ENCODE results near the gene SELPLG. TPM values are rescaled to one million over a fixed set of nuclear protein-coding genes. Genes with fewer than 3 reads are reported as not detected.

Gene SELPLG
- total RNA-seq, 1 experiment from 2014 or later, result 0.41 TPM

- Histone ChIP-seq H3K36me3 (ENCODE audit: control insufficient read depth, insufficient read depth, low read length) (no peaks in the 10 kb centered on the region), H3K9me3 (ENCODE audit: control insufficient read depth, insufficient read depth, low read depth, low read length) (no peaks in the 10 kb centered on the region), H3K27me3 (ENCODE audit: control insufficient read depth, insufficient read depth, low read length) (no peaks in the 10 kb centered on the region), H3K4me1 (ENCODE audit: control insufficient read depth, insufficient read depth, low read length) (no peaks in the 10 kb centered on the region), H3K27ac (ENCODE audit: low read length) (no peak overlapping the region), H3K4me3 (ENCODE audit: low read depth in 2 of 2, low read length in 2 of 2) (no peak overlapping the region)
- TF ChIP-seq REST (IDR thresholded peaks at IDR 0.05; ENCODE audit: insufficient read depth in 1 of 2, low read depth in 2 of 2, low read length in 1 of 2), result no peak
- no peak for TF ChIP-seq POLR2AphosphoS5 (IDR thresholded peaks at IDR 0.05; ENCODE audit: low read depth, low read length)
- no peak for TF ChIP-seq TCF7L2 (IDR thresholded peaks at IDR 0.05; ENCODE audit: low read depth, low read length)
- no peak for TF ChIP-seq SIN3A (IDR thresholded peaks at IDR 0.05; ENCODE audit: borderline replicate concordance, insufficient read depth, low read depth, low read length)
- no peak for TF ChIP-seq CTCF (IDR thresholded peaks at IDR 0.05)
- BruUV-seq (replicated peaks), result no TSS peak
- in situ Hi-C loops (cut with HindIII; ENCODE audit: low pct_unique_long_range_greater_than_20kb, low sequenced_read_pairs), result no loop called here
- no peak for ATAC-seq
- CTCF ChIA-PET, result no interaction called here
- intact Hi-C loops (cut with micrococcal nuclease; ENCODE audit: unreplicated experiment), result no loop called here
- POLR2A ChIA-PET, result interaction anchor here (0.6 kb wide), 1 partner anchor 42 kb away, joined by 4 read pairs; no protein-coding TSS in a partner anchor
- no peak for DNase-seq (ENCODE audit: low read depth, low spot score)
Observed at GRCh38 chr12:108600702-108601007, 33.0 kb downstream of the SELPLG start.

GRCh38 chr12:108599948-108600701 is 33.6 kb downstream of the SELPLG start:
- TF ChIP-seq CTCF (IDR thresholded peaks at IDR 0.05), result no peak
- no peak for TF ChIP-seq TCF7L2 (IDR thresholded peaks at IDR 0.05; ENCODE audit: low read depth, low read length)
- TF ChIP-seq POLR2AphosphoS5 (IDR thresholded peaks at IDR 0.05; ENCODE audit: low read depth, low read length), result no peak
- no peak for TF ChIP-seq REST (IDR thresholded peaks at IDR 0.05; ENCODE audit: insufficient read depth in 1 of 2, low read depth in 2 of 2, low read length in 1 of 2)
- no peak for TF ChIP-seq SIN3A (IDR thresholded peaks at IDR 0.05; ENCODE audit: borderline replicate concordance, insufficient read depth, low read depth, low read length)
- intact Hi-C loops (cut with micrococcal nuclease; ENCODE audit: unreplicated experiment), result no loop called here
- POLR2A ChIA-PET, result interaction anchor here (0.6 kb wide), 1 partner anchor 41 kb away, joined by 4 read pairs; no protein-coding TSS in a partner anchor

More at GRCh38 chr12:108599948-108600701, 33.6 kb downstream of the SELPLG start:
- H3K27me3 ChIP-seq (ENCODE audit: control insufficient read depth, insufficient read depth, low read length), result no peaks in the 10 kb centered on the region
- no peaks in the 10 kb centered on the region for H3K36me3 ChIP-seq (ENCODE audit: control insufficient read depth, insufficient read depth, low read length)
- CTCF ChIA-PET, result no interaction called here
- in situ Hi-C loops (cut with HindIII; ENCODE audit: low pct_unique_long_range_greater_than_20kb, low sequenced_read_pairs), result no loop called here
- no TSS peak for BruUV-seq (replicated peaks)
- H3K9me3 ChIP-seq (ENCODE audit: control insufficient read depth, insufficient read depth, low read depth, low read length), result no peaks in the 10 kb centered on the region
- ATAC-seq, result no peak
- H3K27ac ChIP-seq (ENCODE audit: low read length), result no peak overlapping the region
- no peak overlapping the region for H3K4me3 ChIP-seq (ENCODE audit: low read depth in 2 of 2, low read length in 2 of 2)
- no peaks in the 10 kb centered on the region for H3K4me1 ChIP-seq (ENCODE audit: control insufficient read depth, insufficient read depth, low read length)
- no peak for DNase-seq (ENCODE audit: low read depth, low spot score)

All from Panc1 (cell line).